SJSA1 (cell line): ENCODE results near the gene SEC22A. TPM values are rescaled to one million over a fixed set of nuclear protein-coding genes. Genes with fewer than 3 reads are reported as not detected.

Experiments used
- DNase-seq, 2 experiments: peaks; one replicate each; pipeline ENCODE4 v3.0.0-alpha.2; 2015 to 2020; ENCODE audit warnings: low spot score in 2 of 2, low read depth in 1 of 2
- H3K27ac ChIP-seq: fragments of 250-450 bp; sonication (Bioruptor Pico); 2 replicates; pipeline ENCODE4 v1.5.1; 2020; ENCODE audit warnings: mild to moderate bottlenecking, moderate library complexity
- H3K27me3 ChIP-seq: fragments of 250-450 bp; sonication (Bioruptor Pico); replicated peaks from 2 replicates; pipeline ENCODE4 v1.5.1; 2020; ENCODE audit warnings: mild to moderate bottlenecking, moderate library complexity
- H3K36me3 ChIP-seq: fragments of 250-450 bp; sonication (Bioruptor Pico); 2 replicates; pipeline ENCODE4 v1.5.1; 2020; ENCODE audit warnings: mild to moderate bottlenecking
- H3K4me1 ChIP-seq: fragments of 250-450 bp; sonication (Bioruptor Pico); replicated peaks from 2 replicates; pipeline ENCODE4 v1.6.1; 2021; ENCODE audit warnings: mild to moderate bottlenecking
- H3K4me3 ChIP-seq: fragments of 250-450 bp; sonication (Bioruptor Pico); 2 replicates; pipeline ENCODE4 v1.5.1; 2020; ENCODE audit warnings: mild to moderate bottlenecking
- H3K9me3 ChIP-seq: fragments of 250-450 bp; sonication (Bioruptor Pico); replicated peaks from 2 replicates; pipeline ENCODE4 v1.5.1; 2020; ENCODE audit warnings: mild to moderate bottlenecking
- total RNA-seq: library from RNA; depleted of rRNA; stranded (reverse); fragments of >200 nt; shearing (Covaris generic); gene quantifications from 2 replicates; pipeline ENCODE4 v1.2.3, GENCODE V29; 2014

SEC22A gene
- total RNA-seq, 1 experiment from 2014 or later: 40.2 TPM

- Histone ChIP-seq H3K27ac (no peak overlapping the region), H3K36me3 (peaks cover 3% of the 10 kb centered on the region; the same call in 1 of the 2 replicates), H3K4me3 (no peak overlapping the region), H3K27me3 (no peaks in the 10 kb centered on the region), H3K9me3 (no peaks in the 10 kb centered on the region), H3K4me1 (no peaks in the 10 kb centered on the region)
- DNase-seq: no peak
Observed at GRCh38 chr3:123262226-123262625, 60.5 kb downstream of the SEC22A start.

- Histone ChIP-seq H3K36me3 (peaks cover 3% of the 10 kb centered on the region; the same call in 1 of the 2 replicates), H3K9me3 (no peaks in the 10 kb centered on the region), H3K27me3 (no peaks in the 10 kb centered on the region), H3K4me1 (no peaks in the 10 kb centered on the region), H3K4me3 (no peak overlapping the region), H3K27ac (no peak overlapping the region)
- DNase-seq: no peak
Observed at GRCh38 chr3:123262868-123263267, 61.1 kb downstream of the SEC22A start.

GRCh38 chr3:123263941-123264340, 62.2 kb downstream of the SEC22A start:
- H3K4me1 ChIP-seq: no peaks in the 10 kb centered on the region
- H3K9me3 ChIP-seq: no peaks in the 10 kb centered on the region
- H3K4me3 ChIP-seq: no peak overlapping the region
- H3K27ac ChIP-seq: no peak overlapping the region
- no peak for DNase-seq
- no peaks in the 10 kb centered on the region for H3K27me3 ChIP-seq
- peaks cover 3% of the 10 kb centered on the region; the same call in 1 of the 2 replicates for H3K36me3 ChIP-seq

GRCh38 chr3:123267821-123268220, 66.1 kb downstream of the SEC22A start:
- no peak for DNase-seq
- H3K27me3 ChIP-seq: no peaks in the 10 kb centered on the region
- H3K9me3 ChIP-seq: no peaks in the 10 kb centered on the region

GRCh38 chr3:123270818-123271217, 69.1 kb downstream of the SEC22A start:
- Histone ChIP-seq H3K27ac (no peak overlapping the region), H3K27me3 (no peaks in the 10 kb centered on the region), H3K4me1 (peaks cover 39% of the 10 kb centered on the region), H3K9me3 (no peaks in the 10 kb centered on the region), H3K4me3 (no peak overlapping the region), H3K36me3 (no peaks in the 10 kb centered on the region)
- peak in 1 of 2 experiments; percentile 16 for DNase-seq

More at GRCh38 chr3:123267821-123268220, 66.1 kb downstream of the SEC22A start:
- Histone ChIP-seq H3K36me3 (no peaks in the 10 kb centered on the region), H3K27ac (no peak overlapping the region), H3K4me1 (peaks cover 27% of the 10 kb centered on the region), H3K4me3 (no peak overlapping the region)

- Histone ChIP-seq H3K36me3 (no peaks in the 10 kb centered on the region), H3K27me3 (no peaks in the 10 kb centered on the region), H3K4me1 (peaks cover 39% of the 10 kb centered on the region), H3K9me3 (no peaks in the 10 kb centered on the region), H3K27ac (peak overlapping the region; percentile 86), H3K4me3 (no peak overlapping the region)
- DNase-seq: no peak
Observed at GRCh38 chr3:123271466-123272159, 69.9 kb downstream of the SEC22A start.

GRCh38 chr3:123272547-123272946, 70.8 kb downstream of the SEC22A start:
- Histone ChIP-seq H3K27me3 (no peaks in the 10 kb centered on the region), H3K27ac (peak overlapping the region; percentile 86), H3K9me3 (no peaks in the 10 kb centered on the region), H3K4me1 (peaks cover 39% of the 10 kb centered on the region), H3K36me3 (no peaks in the 10 kb centered on the region), H3K4me3 (no peak overlapping the region)
- peak in 1 of 2 experiments; percentile 46 for DNase-seq

- DNase-seq: no peak
- Histone ChIP-seq H3K27me3 (no peaks in the 10 kb centered on the region), H3K27ac (no peak overlapping the region), H3K36me3 (no peaks in the 10 kb centered on the region), H3K4me3 (no peak overlapping the region), H3K4me1 (peaks cover 33% of the 10 kb centered on the region), H3K9me3 (no peaks in the 10 kb centered on the region)
Observed at GRCh38 chr3:123275691-123276090, 73.9 kb downstream of the SEC22A start.

GRCh38 chr3:123276346-123277006, 74.7 kb downstream of the SEC22A start:
- H3K9me3 ChIP-seq: no peaks in the 10 kb centered on the region
- no peak overlapping the region for H3K4me3 ChIP-seq
- no peaks in the 10 kb centered on the region for H3K36me3 ChIP-seq
- H3K27ac ChIP-seq: no peak overlapping the region
- peaks cover 25% of the 10 kb centered on the region for H3K4me1 ChIP-seq
- no peaks in the 10 kb centered on the region for H3K27me3 ChIP-seq
- no peak for DNase-seq

- no peaks in the 10 kb centered on the region for H3K36me3 ChIP-seq
- no peaks in the 10 kb centered on the region for H3K9me3 ChIP-seq
- H3K4me3 ChIP-seq: no peak overlapping the region
- H3K4me1 ChIP-seq: peaks cover 19% of the 10 kb centered on the region
- no peaks in the 10 kb centered on the region for H3K27me3 ChIP-seq
- DNase-seq: no peak
- H3K27ac ChIP-seq: no peak overlapping the region
Observed at GRCh38 chr3:123277106-123277505, 75.4 kb downstream of the SEC22A start.

GRCh38 chr3:123278446-123278845, 76.7 kb downstream of the SEC22A start:
- no peaks in the 10 kb centered on the region for H3K27me3 ChIP-seq
- no peak overlapping the region for H3K4me3 ChIP-seq
- H3K9me3 ChIP-seq: no peaks in the 10 kb centered on the region
- peaks cover 7% of the 10 kb centered on the region for H3K4me1 ChIP-seq
- no peak overlapping the region for H3K27ac ChIP-seq
- no peaks in the 10 kb centered on the region for H3K36me3 ChIP-seq
- no peak for DNase-seq

GRCh38 chr3:123279121-123279520, 77.4 kb downstream of the SEC22A start:
- Histone ChIP-seq H3K36me3 (no peaks in the 10 kb centered on the region), H3K9me3 (no peaks in the 10 kb centered on the region)

GRCh38 chr3:123281406-123281805, 79.7 kb downstream of the SEC22A start:
- no peaks in the 10 kb centered on the region for H3K9me3 ChIP-seq
- H3K4me3 ChIP-seq: no peak overlapping the region
- no peaks in the 10 kb centered on the region for H3K27me3 ChIP-seq
- DNase-seq: no peak
- no peaks in the 10 kb centered on the region for H3K4me1 ChIP-seq
- H3K27ac ChIP-seq: no peak overlapping the region
- H3K36me3 ChIP-seq: no peaks in the 10 kb centered on the region

More at GRCh38 chr3:123279121-123279520, 77.4 kb downstream of the SEC22A start:
- DNase-seq: no peak
- H3K4me1 ChIP-seq: no peaks in the 10 kb centered on the region; the same call in 1 of the 2 replicates
- H3K27ac ChIP-seq: no peak overlapping the region
- H3K27me3 ChIP-seq: no peaks in the 10 kb centered on the region
- H3K4me3 ChIP-seq: no peak overlapping the region

- Histone ChIP-seq H3K36me3 (no peaks in the 10 kb centered on the region), H3K9me3 (no peaks in the 10 kb centered on the region), H3K27me3 (no peaks in the 10 kb centered on the region), H3K4me1 (no peaks in the 10 kb centered on the region), H3K27ac (no peak overlapping the region), H3K4me3 (no peak overlapping the region)
- no peak for DNase-seq
Observed at GRCh38 chr3:123281929-123282328, 80.2 kb downstream of the SEC22A start.
